Measurements from ENCODE around the gene GPX5.

GRCh38 chr6:28569748-28570147 lies 44.1 kb downstream of the GPX5 start:
- no peak for TF ChIP-seq EGR1 (IDR thresholded peaks at IDR 0.05; ENCODE audit: borderline replicate concordance in 1 of 2, low read depth in 2 of 2, low read length in 2 of 2)
- TF ChIP-seq CREB1 (IDR thresholded peaks at IDR 0.05; ENCODE audit: low read depth), result no peak
- TF ChIP-seq CTCF (IDR thresholded peaks at IDR 0.05 in 2 of 3, conservative IDR thresholded peaks at IDR 0.05 in 1 of 3; ENCODE audit: control insufficient read depth in 2 of 3, extremely low read depth in 1 of 3, insufficient read depth in 1 of 3, low read depth in 3 of 3, low read length in 3 of 3), result no peak
- TF ChIP-seq ATF2 (IDR thresholded peaks at IDR 0.05; ENCODE audit: low read length), result no peak
- no peak for TF ChIP-seq POLR2AphosphoS5 (IDR thresholded peaks at IDR 0.05; ENCODE audit: low read length)
- TF ChIP-seq SP1 (IDR thresholded peaks at IDR 0.05; ENCODE audit: low read depth, low read length), result no peak
- TF ChIP-seq RAD21 (IDR thresholded peaks at IDR 0.05; ENCODE audit: insufficient read depth, low read depth, low read length), result no peak
- no peak for TF ChIP-seq ELK1 (IDR thresholded peaks at IDR 0.05; ENCODE audit: low read depth, low read length)
